ENCODE data around the gene NHLH1. TPM values are rescaled to one million over a fixed set of nuclear protein-coding genes. Genes with fewer than 3 reads are reported as not detected.

The NHLH1 gene
- total RNA-seq, 8 experiments from 2014 or later = 0.22 to 39.8 (median 4.7) TPM; not detected in 1

DNA sequence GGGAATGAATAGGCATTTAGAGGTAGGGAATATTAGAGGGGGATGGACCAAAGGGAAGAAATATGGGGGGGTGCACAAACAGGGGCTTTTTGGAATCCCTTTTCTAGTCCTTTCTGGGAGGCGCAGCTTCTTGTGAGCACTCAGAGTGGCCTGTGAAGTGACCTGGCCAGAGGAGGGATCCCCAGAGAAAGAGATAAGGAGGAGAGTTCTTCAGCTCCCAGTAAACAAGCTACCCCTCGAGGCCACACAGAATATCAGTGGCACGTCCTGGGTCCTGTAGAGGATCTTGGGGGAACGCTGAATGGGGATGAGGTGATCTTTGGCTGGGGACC, 52.9 kb downstream of the NHLH1 start:
- in situ Hi-C loops (cut with MboI; ENCODE audit: low pct_unique_long_range_greater_than_20kb in 2 of 9, low sequenced_read_pairs in 9 of 9, unreplicated experiment in 9 of 9) = loop anchor here in 3 of 9 experiments (10.0 to 25.0 kb wide), 3 partner anchors 65 to 742 kb away; partner anchors contain the start of genes PPOX (in 1 of the 3), UFC1 (in 1 of the 3) and USP21 (in 1 of the 3)
- Histone ChIP-seq H3K27ac (peak overlapping the region in 1 of 2 donors; percentile 56), H3K4me1 (replicated peaks in 1 of 2) (peaks cover 8 to 21% of the 10 kb centered on the region in 2 donors), H3K4me3 (no peak overlapping the region)
- 70 to 100% (median 100%) methylated on average over 1 to 2 of the region's 4 CpGs; no CpG with 5 or more reads in 5 of the 10 experiments for WGBS, 10 experiments
- no peak for ATAC-seq (replicated peaks in 6 of 8)

DNA sequence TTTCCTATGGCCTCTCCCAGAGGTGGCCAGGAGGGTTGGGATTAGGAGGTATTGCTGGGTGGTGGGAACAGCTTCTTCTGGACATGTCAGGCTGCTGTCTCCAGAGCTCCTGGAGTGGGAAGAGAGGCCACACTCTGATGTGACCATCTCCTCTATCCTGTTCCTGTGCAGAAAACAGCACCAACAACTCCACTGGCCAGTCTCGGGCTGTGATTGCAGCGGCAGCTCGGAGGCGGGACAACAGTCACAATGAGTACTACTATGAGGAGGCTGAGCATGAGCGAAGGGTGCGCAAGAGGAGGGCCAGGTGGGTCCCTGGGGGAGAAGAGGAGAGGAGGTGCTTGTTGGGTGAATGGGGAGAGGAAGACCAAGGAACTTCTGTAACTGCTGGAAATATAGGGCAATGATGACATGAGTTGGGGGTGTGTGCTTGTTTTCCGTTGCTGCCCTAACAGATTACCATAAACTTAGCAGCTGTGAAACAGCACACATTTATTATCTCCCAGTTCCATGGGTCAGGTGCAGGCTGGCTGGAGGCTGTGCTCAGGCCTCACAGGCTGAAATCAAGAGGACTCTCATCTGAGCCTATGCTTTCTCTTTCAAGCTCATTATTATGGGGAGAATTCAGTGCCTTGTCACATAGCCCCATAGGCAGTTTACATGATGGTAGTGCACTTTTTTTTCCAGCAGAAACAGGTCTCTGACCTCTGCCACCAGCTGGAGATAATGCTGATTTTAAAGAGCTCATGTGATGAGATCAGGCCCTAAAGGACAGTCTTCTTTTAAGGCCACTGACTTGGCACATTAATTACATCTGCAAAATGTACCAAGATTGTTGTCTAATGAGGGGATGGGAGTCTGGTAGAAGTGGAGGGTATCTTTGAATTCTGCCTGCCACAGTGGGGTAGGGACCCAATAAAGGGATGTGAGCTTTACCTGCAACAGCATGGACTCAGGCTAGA, 54.3 kb downstream of the NHLH1 start:
- 29 to 100% (median 91%) methylated on average over 1 to 7 of the region's 7 CpGs; no CpG with 5 or more reads in 3 of the 10 experiments for WGBS, 10 experiments
- peak overlapping the region; percentile 13 to 54 for H3K27ac ChIP-seq
- no peak overlapping the region for H3K4me3 ChIP-seq
- peaks cover 8 to 17% of the 10 kb centered on the region in 2 donors for H3K4me1 ChIP-seq (replicated peaks in 1 of 2)
- ATAC-seq (replicated peaks in 6 of 8) = peak in 6 of 8 experiments; percentile 19 to 79 (median 46)
- in situ Hi-C loops (cut with MboI; ENCODE audit: low pct_unique_long_range_greater_than_20kb in 2 of 9, low sequenced_read_pairs in 9 of 9, unreplicated experiment in 9 of 9) = loop anchor here in 3 of 9 experiments (10.0 to 25.0 kb wide), 3 partner anchors 64 to 741 kb away; partner anchors contain the start of genes PPOX (in 1 of the 3), UFC1 (in 1 of the 3) and USP21 (in 1 of the 3)

DNA sequence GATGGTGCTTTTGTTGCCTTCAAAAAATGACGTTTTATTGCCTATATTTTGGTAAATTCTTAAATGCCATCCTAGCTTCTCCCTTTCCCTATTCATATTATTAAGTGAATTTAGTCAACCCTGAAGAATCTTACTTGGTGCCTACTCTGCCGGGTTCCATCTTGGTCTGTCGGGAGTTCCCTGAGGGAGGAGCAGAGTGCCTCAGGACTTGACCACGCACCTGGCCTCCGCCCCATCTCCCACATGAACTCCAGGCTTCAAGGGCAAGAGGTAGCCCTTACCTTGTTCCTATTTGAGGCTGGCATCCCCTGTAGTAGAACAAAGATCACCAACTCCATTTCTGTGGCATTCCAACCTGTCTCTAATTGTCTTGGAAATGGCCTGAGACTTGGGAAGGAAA, 55.0 kb downstream of the NHLH1 start:
- WGBS, 10 experiments = 38 to 97% (median 84%) methylated on average over 1 to 5 of the region's 5 CpGs; no CpG with 5 or more reads in 4 of the 10 experiments
- H3K4me1 ChIP-seq (replicated peaks in 1 of 2) = peaks cover 8 to 17% of the 10 kb centered on the region in 2 donors
- no peak overlapping the region for H3K4me3 ChIP-seq
- no peak for ATAC-seq (replicated peaks in 6 of 8)
- peak overlapping the region in 1 of 2 donors; percentile 54 for H3K27ac ChIP-seq
- in situ Hi-C loops (cut with MboI; ENCODE audit: low pct_unique_long_range_greater_than_20kb in 2 of 9, low sequenced_read_pairs in 9 of 9, unreplicated experiment in 9 of 9) = loop anchor here in 3 of 9 experiments (10.0 to 25.0 kb wide), 3 partner anchors 63 to 740 kb away; partner anchors contain the start of genes PPOX (in 1 of the 3), UFC1 (in 1 of the 3) and USP21 (in 1 of the 3)

Other genes starting within 250 kb of the NHLH1 start
- under 1 TPM in 6 of 8 experiments, not detected in 2; 0.17 to 0.57 (median 0.21) TPM for gene ATP1A4, start 215.5 kb upstream of the NHLH1 start, total RNA-seq
- under 1 TPM in 7 of 8 experiments, not detected in 1; 0.16 to 0.81 (median 0.21) TPM for gene CASQ1, start 176.5 kb upstream of the NHLH1 start, total RNA-seq
- gene PEA15, start 161.7 kb upstream of the NHLH1 start, total RNA-seq = 100 to 1,000 TPM in 2 of 8 experiments, 10 to 100 TPM in 6; 26.4 to 322 (median 66.3) TPM
- 100 to 1,000 TPM in 6 of 8 experiments, 10 to 100 TPM in 2; 81.9 to 232 (median 129) TPM for gene DCAF8, start 104.5 kb upstream of the NHLH1 start, total RNA-seq
- 10 to 100 TPM; 27.4 to 55.5 (median 41.3) TPM for gene PEX19, start 81.9 kb upstream of the NHLH1 start, total RNA-seq
- 100 to 1,000 TPM; 134 to 326 (median 200) TPM for gene COPA, start 23.8 kb upstream of the NHLH1 start, total RNA-seq
- gene NCSTN, start 23.7 kb upstream of the NHLH1 start, total RNA-seq = 10 to 100 TPM; 44.0 to 94.2 (median 68.4) TPM
- 10 to 100 TPM in 5 of 8 experiments, 1 to 10 TPM in 2, under 1 TPM in 1; 0.46 to 98.3 (median 54.1) TPM for gene VANGL2, start 33.5 kb downstream of the NHLH1 start, total RNA-seq
- under 1 TPM in 4 of 8 experiments, not detected in 4; 0.09 to 0.28 (median 0.15) TPM for gene SLAMF6, start 156.2 kb downstream of the NHLH1 start, total RNA-seq
- under 1 TPM in 5 of 8 experiments, not detected in 3; 0.17 to 0.90 (median 0.33) TPM for gene CD84, start 212.4 kb downstream of the NHLH1 start, total RNA-seq